GM13977 (cell line): ENCODE results near the gene WDR43.

ENCODE experiments used
- DNase-seq: peaks from one replicate; pipeline ENCODE4 v3.0.0; 2012; ENCODE audit warnings: low spot score
- CTCF ChIP-seq: IDR thresholded peaks from 2 replicates; pipeline ENCODE4 v1.5.1; 2012; ENCODE audit warnings: mild to moderate bottlenecking, control low read depth; ENCODE audit not compliant: insufficient read depth; ENCODE audit errors: extremely low read depth, missing control alignments
- in situ Hi-C: fragments of 300-500 bp; cut with MboI; formaldehyde crosslinking; loops from one replicate; pipeline ENCODE4 v1.12.0; 2022; ENCODE audit warnings: low sequenced_read_pairs, low pct_unique_long_range_greater_than_20kb, mixed read lengths, inconsistent platforms; ENCODE audit not compliant: unreplicated experiment

Gene WDR43

GRCh38 chr2:28871620-28872019, 22.8 kb upstream of the WDR43 start:
- no peak for TF ChIP-seq CTCF
- in situ Hi-C loops, result no loop called here
- no peak for DNase-seq

GRCh38 chr2:28880193-28880592, 14.3 kb upstream of the WDR43 start:
- no peak for TF ChIP-seq CTCF
- no peak for DNase-seq
- in situ Hi-C loops, result no loop called here

- TF ChIP-seq CTCF, result no peak
- in situ Hi-C loops, result no loop called here
- no peak for DNase-seq
Measured at GRCh38 chr2:28893488-28893887, 979 bp upstream of the WDR43 start.

GRCh38 chr2:28895189-28895893, 874 bp downstream of the WDR43 start:
- TF ChIP-seq CTCF, result no peak
- peak; percentile 38 for DNase-seq
- in situ Hi-C loops, result no loop called here

GRCh38 chr2:28896906-28897305, 2.4 kb downstream of the WDR43 start:
- in situ Hi-C loops, result no loop called here
- no peak for DNase-seq
- TF ChIP-seq CTCF, result no peak

GRCh38 chr2:28898048-28898447, 3.6 kb downstream of the WDR43 start:
- DNase-seq, result no peak
- no peak for TF ChIP-seq CTCF
- in situ Hi-C loops, result no loop called here

GRCh38 chr2:28901202-28901601, 6.7 kb downstream of the WDR43 start:
- in situ Hi-C loops, result no loop called here
- DNase-seq, result no peak
- no peak for TF ChIP-seq CTCF
